ENCODE data around the gene TMEM255A. TPM values are rescaled to one million over a fixed set of nuclear protein-coding genes. Genes with fewer than 3 reads are reported as not detected.

The TMEM255A gene
- total RNA-seq, 1 experiment from 2014 or later, result 0.31 TPM

- POLR2A ChIA-PET, result no interaction called here
- no TSS peak for BruUV-seq (replicated peaks)
These were observed 21.2 kb downstream of the TMEM255A start for GRCh38 chrX:120290107-120290506.

GRCh38 chrX:120287513-120288112, 23.6 kb downstream of the TMEM255A start:
- TF ChIP-seq POLR2AphosphoS5 (IDR thresholded peaks at IDR 0.05; ENCODE audit: low read depth, low read length), result no peak
- TF ChIP-seq CTCF (IDR thresholded peaks at IDR 0.05), result no peak
- TF ChIP-seq SIN3A (IDR thresholded peaks at IDR 0.05; ENCODE audit: borderline replicate concordance, insufficient read depth, low read depth, low read length), result no peak
- no peak for TF ChIP-seq TCF7L2 (IDR thresholded peaks at IDR 0.05; ENCODE audit: low read depth, low read length)
- TF ChIP-seq REST (IDR thresholded peaks at IDR 0.05; ENCODE audit: insufficient read depth in 1 of 2, low read depth in 2 of 2, low read length in 1 of 2), result no peak
- no peak overlapping the region for H3K27ac ChIP-seq (ENCODE audit: low read length)
- H3K27me3 ChIP-seq (ENCODE audit: control insufficient read depth, insufficient read depth, low read length), result 0 out of 2 replicates have a peak, but pooled peaks cover 3% of the 10 kb centered on the region
- in situ Hi-C loops (cut with HindIII; ENCODE audit: low pct_unique_long_range_greater_than_20kb, low sequenced_read_pairs) (no loop called here), intact Hi-C loops (cut with micrococcal nuclease; ENCODE audit: unreplicated experiment) (no loop called here)
- no TSS peak for BruUV-seq (replicated peaks)
- POLR2A ChIA-PET, result no interaction called here
- no peak for DNase-seq (ENCODE audit: low read depth, low spot score)
- H3K4me1 ChIP-seq (ENCODE audit: control insufficient read depth, insufficient read depth, low read length), result no peaks in the 10 kb centered on the region
- no peaks in the 10 kb centered on the region for H3K36me3 ChIP-seq (ENCODE audit: control insufficient read depth, insufficient read depth, low read length)
- CTCF ChIA-PET, result no interaction called here
- no peaks in the 10 kb centered on the region for H3K9me3 ChIP-seq (ENCODE audit: control insufficient read depth, insufficient read depth, low read depth, low read length)
- H3K4me3 ChIP-seq (ENCODE audit: low read depth in 2 of 2, low read length in 2 of 2), result no peak overlapping the region
- no peak for ATAC-seq

More at GRCh38 chrX:120290107-120290506, 21.2 kb downstream of the TMEM255A start:
- Histone ChIP-seq H3K4me1 (ENCODE audit: control insufficient read depth, insufficient read depth, low read length) (no peaks in the 10 kb centered on the region), H3K27me3 (ENCODE audit: control insufficient read depth, insufficient read depth, low read length) (no peaks in the 10 kb centered on the region), H3K27ac (ENCODE audit: low read length) (no peak overlapping the region), H3K4me3 (ENCODE audit: low read depth in 2 of 2, low read length in 2 of 2) (no peak overlapping the region), H3K9me3 (ENCODE audit: control insufficient read depth, insufficient read depth, low read depth, low read length) (no peaks in the 10 kb centered on the region), H3K36me3 (ENCODE audit: control insufficient read depth, insufficient read depth, low read length) (no peaks in the 10 kb centered on the region)
- intact Hi-C loops (cut with micrococcal nuclease; ENCODE audit: unreplicated experiment) (no loop called here), in situ Hi-C loops (cut with HindIII; ENCODE audit: low pct_unique_long_range_greater_than_20kb, low sequenced_read_pairs) (no loop called here)
- DNase-seq (ENCODE audit: low read depth, low spot score) (no peak), ATAC-seq (no peak)
- TF ChIP-seq CTCF (IDR thresholded peaks at IDR 0.05), result no peak
- no peak for TF ChIP-seq SIN3A (IDR thresholded peaks at IDR 0.05; ENCODE audit: borderline replicate concordance, insufficient read depth, low read depth, low read length)
- no peak for TF ChIP-seq REST (IDR thresholded peaks at IDR 0.05; ENCODE audit: insufficient read depth in 1 of 2, low read depth in 2 of 2, low read length in 1 of 2)
- no peak for TF ChIP-seq TCF7L2 (IDR thresholded peaks at IDR 0.05; ENCODE audit: low read depth, low read length)
- no peak for TF ChIP-seq POLR2AphosphoS5 (IDR thresholded peaks at IDR 0.05; ENCODE audit: low read depth, low read length)
- CTCF ChIA-PET, result no interaction called here

All from Panc1 (cell line).